Calu3 (cell line): ENCODE measurements around the gene RADIL. TPM values are rescaled to one million over a fixed set of nuclear protein-coding genes. Genes with fewer than 3 reads are reported as not detected.

Experiments
- BruUV-seq: library from RNA; stranded (reverse); fragments of 400-500 nt; replicated peaks from 2 replicates; lab custom pipeline; 2021; lab: Mats Ljungman, UMichigan
- CTCF ChIA-PET: fragments of 300-600 bp; sonication (Branson Sonifier 250); formaldehyde crosslinking; loops from one replicate; lab custom pipeline; 2022; ENCODE audit warnings: antibody characterized with exemption; lab: Charles Lee
- DNase-seq: peaks from one replicate; pipeline ENCODE4 v3.0.0; 2022
- H3K27ac Mint-ChIP-seq: one replicate; pipeline ENCODE4 v1.8.0; 2022; ENCODE audit warnings: mixed read lengths; ENCODE audit not compliant: unreplicated experiment
- H3K27me3 Mint-ChIP-seq: one replicate; pipeline ENCODE4 v1.8.0; 2022; ENCODE audit warnings: mixed read lengths; ENCODE audit not compliant: unreplicated experiment
- H3K36me3 Mint-ChIP-seq: one replicate; pipeline ENCODE4 v1.8.0; 2022; ENCODE audit warnings: mild to moderate bottlenecking, moderate library complexity, mixed read lengths; ENCODE audit not compliant: insufficient read depth, unreplicated experiment
- H3K4me1 Mint-ChIP-seq: one replicate; pipeline ENCODE4 v1.8.0; 2022; ENCODE audit warnings: mild to moderate bottlenecking, low read depth, mixed read lengths; ENCODE audit not compliant: unreplicated experiment
- H3K4me3 Mint-ChIP-seq: one replicate; pipeline ENCODE4 v1.8.0; 2022; ENCODE audit warnings: mild to moderate bottlenecking, low read depth, moderate library complexity, mixed read lengths; ENCODE audit not compliant: unreplicated experiment
- H3K9me3 Mint-ChIP-seq: one replicate; pipeline ENCODE4 v1.8.0; 2022; ENCODE audit warnings: low read depth, mixed read lengths; ENCODE audit not compliant: unreplicated experiment
- intact Hi-C: fragments of 100-400 bp; cut with micrococcal nuclease; formaldehyde crosslinking; loops from one replicate; pipeline ENCODE4 v1.10.0; 2022; ENCODE audit not compliant: unreplicated experiment
- total RNA-seq: library from RNA; stranded (reverse); gene quantifications from 2 replicates; pipeline ENCODE4 v1.2.3, GENCODE V29; 2022
- TF ChIP-seq, protein P1 (sequence below): fragments of 200-600 bp; IDR thresholded peaks from one replicate; pipeline ENCODE4 v1.8.0; 2022; ENCODE audit warnings: antibody characterized with exemption; ENCODE audit not compliant: unreplicated experiment

The RADIL gene
- total RNA-seq, 1 experiment from 2014 or later = 1.8 TPM

DNA sequence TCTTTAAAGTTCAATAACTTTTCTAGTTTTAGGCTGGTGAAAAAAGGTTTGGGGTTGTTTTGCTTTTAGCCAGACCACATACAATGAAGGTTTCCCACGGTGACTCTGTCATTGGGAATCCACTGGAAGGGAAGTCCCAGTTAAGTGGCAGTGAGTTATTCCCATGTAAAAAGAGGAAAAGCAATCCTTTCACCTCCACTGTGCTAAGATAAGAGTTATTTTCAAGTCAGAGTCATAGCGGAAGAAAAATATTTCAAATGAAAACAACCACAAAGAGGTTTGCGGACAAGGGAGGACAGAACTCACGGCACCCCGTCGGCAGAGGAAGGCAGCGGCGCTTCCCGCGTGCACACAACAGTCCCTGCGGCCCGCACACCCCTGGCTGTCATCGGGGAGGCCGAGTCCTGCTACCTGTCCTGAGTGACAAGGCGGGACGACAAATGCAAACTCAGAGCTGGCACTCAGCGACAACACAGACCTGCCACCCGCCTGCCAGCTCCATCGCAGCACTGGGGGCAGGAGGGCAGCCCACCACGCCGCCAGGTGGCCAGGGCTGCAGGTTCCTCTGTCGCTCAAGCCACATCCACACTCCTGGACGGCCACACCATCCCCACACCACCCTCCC is 12.3 kb downstream of the RADIL start:
- Mint-ChIP-seq H3K27ac (no peak overlapping the region), H3K4me3 (no peak overlapping the region)

DNA sequence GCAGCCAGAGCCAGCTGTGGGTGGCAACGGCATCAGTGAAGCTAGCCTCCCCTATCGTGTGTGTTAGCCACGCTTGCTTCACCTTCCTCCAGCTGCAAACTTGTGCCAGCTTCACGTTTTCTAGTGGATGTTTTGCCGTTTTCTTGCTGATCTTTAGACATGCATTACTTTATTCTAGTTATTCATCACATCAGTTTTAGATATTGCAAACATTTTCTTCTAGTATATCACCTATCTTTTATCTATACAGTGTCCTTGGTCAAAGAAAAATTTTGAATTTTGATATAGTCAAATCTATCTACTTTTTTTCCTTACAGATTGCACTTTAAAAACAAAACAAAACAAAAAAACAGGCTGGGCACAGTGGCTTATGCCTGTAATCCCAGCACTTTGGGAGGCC is 15.0 kb downstream of the RADIL start:
- H3K36me3 Mint-ChIP-seq = no peaks in the 10 kb centered on the region
- intact Hi-C loops = no loop called here
- H3K27ac Mint-ChIP-seq = no peak overlapping the region
- H3K27me3 Mint-ChIP-seq = peaks cover 61% of the 10 kb centered on the region
- no peak for DNase-seq
- no peak overlapping the region for H3K4me3 Mint-ChIP-seq
- CTCF ChIA-PET = no interaction called here
- no TSS peak for BruUV-seq
- TF ChIP-seq, protein P1, sequence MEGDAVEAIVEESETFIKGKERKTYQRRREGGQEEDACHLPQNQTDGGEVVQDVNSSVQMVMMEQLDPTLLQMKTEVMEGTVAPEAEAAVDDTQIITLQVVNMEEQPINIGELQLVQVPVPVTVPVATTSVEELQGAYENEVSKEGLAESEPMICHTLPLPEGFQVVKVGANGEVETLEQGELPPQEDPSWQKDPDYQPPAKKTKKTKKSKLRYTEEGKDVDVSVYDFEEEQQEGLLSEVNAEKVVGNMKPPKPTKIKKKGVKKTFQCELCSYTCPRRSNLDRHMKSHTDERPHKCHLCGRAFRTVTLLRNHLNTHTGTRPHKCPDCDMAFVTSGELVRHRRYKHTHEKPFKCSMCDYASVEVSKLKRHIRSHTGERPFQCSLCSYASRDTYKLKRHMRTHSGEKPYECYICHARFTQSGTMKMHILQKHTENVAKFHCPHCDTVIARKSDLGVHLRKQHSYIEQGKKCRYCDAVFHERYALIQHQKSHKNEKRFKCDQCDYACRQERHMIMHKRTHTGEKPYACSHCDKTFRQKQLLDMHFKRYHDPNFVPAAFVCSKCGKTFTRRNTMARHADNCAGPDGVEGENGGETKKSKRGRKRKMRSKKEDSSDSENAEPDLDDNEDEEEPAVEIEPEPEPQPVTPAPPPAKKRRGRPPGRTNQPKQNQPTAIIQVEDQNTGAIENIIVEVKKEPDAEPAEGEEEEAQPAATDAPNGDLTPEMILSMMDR = no peak
- H3K9me3 Mint-ChIP-seq = peaks cover 10% of the 10 kb centered on the region
- H3K4me1 Mint-ChIP-seq = no peaks in the 10 kb centered on the region

More for the DNA sequence above, 12.3 kb downstream of the RADIL start:
- Mint-ChIP-seq H3K4me1 (no peaks in the 10 kb centered on the region), H3K27me3 (peaks cover 35% of the 10 kb centered on the region), H3K9me3 (no peaks in the 10 kb centered on the region), H3K36me3 (no peaks in the 10 kb centered on the region)
- CTCF ChIA-PET = no interaction called here
- intact Hi-C loops = no loop called here
- TF ChIP-seq, protein P1 = no peak
- BruUV-seq = no TSS peak
- DNase-seq = no peak

DNA sequence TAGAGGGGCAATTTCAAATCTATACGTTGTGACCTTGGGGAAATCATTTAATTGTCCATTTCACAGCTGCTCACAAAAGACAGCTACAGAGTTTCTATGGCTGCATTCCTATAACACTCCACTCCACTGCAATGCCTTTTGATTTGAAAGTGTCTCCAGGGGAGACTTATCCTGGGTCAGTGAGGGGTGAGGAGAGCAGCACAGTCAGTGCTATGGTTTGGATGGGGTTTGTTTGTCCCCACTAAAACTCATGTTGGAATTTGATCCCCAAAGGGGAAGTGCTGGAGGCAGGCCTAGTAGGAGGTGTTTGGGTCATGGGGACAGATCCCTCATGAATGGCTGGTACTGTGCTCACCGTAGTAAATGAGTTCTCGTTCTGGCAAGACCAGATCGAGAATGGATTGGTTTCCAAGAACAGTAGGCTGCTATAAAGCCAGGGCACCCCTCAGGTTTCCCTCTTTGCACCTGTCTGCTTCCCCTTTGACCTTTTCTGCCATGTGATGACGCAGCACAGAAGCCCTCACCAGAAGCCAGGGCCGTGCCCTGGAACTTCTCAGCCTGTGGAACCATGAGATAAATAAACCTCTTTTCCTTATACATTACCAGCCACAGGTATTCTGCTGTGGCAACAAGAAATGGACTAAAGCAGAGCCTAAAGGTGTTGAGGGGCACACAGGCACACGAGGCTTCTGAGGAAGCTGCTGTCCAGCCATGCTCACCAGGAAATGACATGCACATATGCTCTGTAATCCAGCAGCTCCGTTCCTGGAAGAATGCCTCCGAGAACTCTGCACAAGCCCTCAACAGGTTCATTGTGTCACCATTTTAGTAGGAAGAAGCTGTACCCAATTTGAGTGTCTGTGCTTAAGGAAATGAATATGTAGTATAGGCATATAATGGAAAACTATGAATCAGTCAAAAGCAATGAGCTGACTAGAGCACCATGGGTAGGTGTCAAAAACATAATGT is 16.7 kb downstream of the RADIL start:
- Mint-ChIP-seq H3K36me3 (no peaks in the 10 kb centered on the region), H3K9me3 (peaks cover 16% of the 10 kb centered on the region), H3K4me3 (no peak overlapping the region), H3K27me3 (peaks cover 57% of the 10 kb centered on the region), H3K27ac (no peak overlapping the region), H3K4me1 (no peaks in the 10 kb centered on the region)
- intact Hi-C loops = no loop called here
- TF ChIP-seq, protein P1 = no peak
- no TSS peak for BruUV-seq
- CTCF ChIA-PET = interaction anchor here (0.6 kb wide), 1 partner anchor 80 kb away, joined by 6 read pairs; no protein-coding TSS in a partner anchor
- DNase-seq = no peak

DNA sequence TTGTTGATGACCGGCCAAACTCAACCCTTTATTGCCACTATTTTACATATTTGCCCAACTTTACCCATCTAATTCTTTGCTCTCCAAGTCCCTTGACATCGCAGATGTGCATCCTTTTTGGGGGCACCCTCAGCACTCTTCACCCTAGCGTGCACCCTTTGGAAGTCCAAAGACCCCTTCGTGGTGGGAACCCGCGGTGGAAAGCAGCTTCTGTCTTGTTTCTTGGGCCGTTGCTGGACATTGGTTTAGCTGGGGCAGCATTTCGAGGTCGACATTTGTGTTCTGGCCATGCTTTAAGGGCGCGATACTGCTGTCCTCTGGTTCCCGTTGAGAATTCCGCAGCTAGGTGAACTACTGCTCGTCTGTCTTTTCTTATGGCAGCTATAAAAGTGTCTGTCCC is 21.4 kb downstream of the RADIL start:
- no peaks in the 10 kb centered on the region for H3K36me3 Mint-ChIP-seq
- CTCF ChIA-PET = no interaction called here

More for the DNA sequence above, 21.4 kb downstream of the RADIL start:
- Mint-ChIP-seq H3K27me3 (peaks cover 58% of the 10 kb centered on the region), H3K9me3 (peaks cover 16% of the 10 kb centered on the region), H3K4me1 (no peaks in the 10 kb centered on the region), H3K27ac (no peak overlapping the region), H3K4me3 (no peak overlapping the region)
- no TSS peak for BruUV-seq
- no peak for DNase-seq
- TF ChIP-seq, protein P1 = no peak
- intact Hi-C loops = no loop called here
